Mononuclear cell (primary cell): ENCODE measurements around the gene FGFBP3. TPM values are rescaled to one million over a fixed set of nuclear protein-coding genes. Genes with fewer than 3 reads are reported as not detected.

Experiments
- H3K27me3 ChIP-seq: 2 replicates; pipeline ENCODE4 v1.6.0; 2011; ENCODE audit warnings: low read length, control low read depth; ENCODE audit not compliant: insufficient read depth
- H3K4me1 ChIP-seq: 2 replicates; pipeline ENCODE4 v1.5.1; 2011; ENCODE audit warnings: mild to moderate bottlenecking, low read length, control low read depth; ENCODE audit not compliant: insufficient read depth
- H3K4me3 ChIP-seq: 2 replicates; pipeline ENCODE4 v1.5.1; 2011; ENCODE audit warnings: mild to moderate bottlenecking, low read length, moderate library complexity
- H3K9me3 ChIP-seq: 2 replicates; pipeline ENCODE4 v1.5.1; 2011; ENCODE audit warnings: low read depth, mild to moderate bottlenecking, control low read depth, low read length
- total RNA-seq: library from RNA; depleted of rRNA; stranded (reverse); fragments of >200 nt; gene quantifications from one replicate; pipeline ENCODE4 v1.2.3, GENCODE V29; 2012

FGFBP3 gene
- total RNA-seq, 1 donor, result 0.84 TPM

DNA sequence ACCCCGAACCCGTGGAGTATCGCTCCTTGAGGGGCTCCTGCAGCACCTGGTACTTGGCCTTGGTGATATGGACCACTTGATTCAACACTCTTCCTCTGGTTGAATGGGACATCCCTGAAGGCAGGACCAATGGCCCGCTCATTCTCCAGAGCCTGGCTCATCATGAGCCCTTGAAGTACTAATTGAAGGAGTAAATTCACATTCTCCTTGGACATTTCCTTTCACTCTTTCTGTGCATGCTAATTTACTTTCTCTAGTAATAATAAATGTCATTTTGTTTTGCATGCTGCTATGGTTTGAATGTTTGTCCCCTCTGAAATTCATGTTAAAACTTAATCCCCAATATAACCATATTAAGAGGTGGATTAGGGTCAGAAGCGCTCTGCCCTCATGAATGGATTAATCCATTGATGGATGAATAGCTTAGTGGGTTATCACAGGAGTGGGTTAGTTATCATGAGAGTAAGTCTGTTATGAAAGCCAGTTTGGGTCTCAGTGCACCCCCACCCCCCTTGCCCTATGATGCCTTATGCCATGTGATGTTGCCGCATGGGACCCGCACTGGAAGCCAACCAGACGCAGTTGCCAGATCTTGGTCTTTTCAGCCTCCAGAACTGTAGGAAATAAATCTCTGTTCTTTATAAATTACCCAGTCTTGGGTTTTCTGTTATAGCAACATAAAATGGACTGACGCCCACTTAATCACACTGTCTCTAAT is 23.8 kb downstream of the FGFBP3 start:
- Histone ChIP-seq H3K4me3 (no peak overlapping the region), H3K27me3 (peaks cover 11% of the 10 kb centered on the region), H3K4me1 (peaks cover 5% of the 10 kb centered on the region), H3K9me3 (no peaks in the 10 kb centered on the region)

DNA sequence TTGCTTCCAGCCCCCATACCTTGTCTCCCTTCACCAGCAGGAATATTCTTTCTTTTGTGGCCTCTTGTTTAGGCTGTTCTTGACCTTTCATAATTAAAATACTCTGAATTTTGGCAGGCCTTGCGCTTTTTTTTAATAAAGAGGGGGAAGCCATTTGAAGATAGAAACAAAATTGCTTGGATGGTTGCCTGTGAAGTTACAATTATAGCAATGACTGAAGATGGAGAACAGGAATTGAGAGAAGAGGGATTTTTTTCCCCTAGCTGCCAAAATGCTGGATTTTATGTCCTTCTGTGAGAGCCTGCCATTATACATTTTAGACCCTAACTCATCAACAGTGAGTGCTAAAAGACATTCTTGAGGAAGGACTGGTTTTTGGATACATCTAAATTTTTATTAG is 24.8 kb downstream of the FGFBP3 start:
- Histone ChIP-seq H3K27me3 (peaks cover 11% of the 10 kb centered on the region), H3K4me3 (no peak overlapping the region), H3K4me1 (peaks cover 5% of the 10 kb centered on the region), H3K9me3 (no peaks in the 10 kb centered on the region)

DNA sequence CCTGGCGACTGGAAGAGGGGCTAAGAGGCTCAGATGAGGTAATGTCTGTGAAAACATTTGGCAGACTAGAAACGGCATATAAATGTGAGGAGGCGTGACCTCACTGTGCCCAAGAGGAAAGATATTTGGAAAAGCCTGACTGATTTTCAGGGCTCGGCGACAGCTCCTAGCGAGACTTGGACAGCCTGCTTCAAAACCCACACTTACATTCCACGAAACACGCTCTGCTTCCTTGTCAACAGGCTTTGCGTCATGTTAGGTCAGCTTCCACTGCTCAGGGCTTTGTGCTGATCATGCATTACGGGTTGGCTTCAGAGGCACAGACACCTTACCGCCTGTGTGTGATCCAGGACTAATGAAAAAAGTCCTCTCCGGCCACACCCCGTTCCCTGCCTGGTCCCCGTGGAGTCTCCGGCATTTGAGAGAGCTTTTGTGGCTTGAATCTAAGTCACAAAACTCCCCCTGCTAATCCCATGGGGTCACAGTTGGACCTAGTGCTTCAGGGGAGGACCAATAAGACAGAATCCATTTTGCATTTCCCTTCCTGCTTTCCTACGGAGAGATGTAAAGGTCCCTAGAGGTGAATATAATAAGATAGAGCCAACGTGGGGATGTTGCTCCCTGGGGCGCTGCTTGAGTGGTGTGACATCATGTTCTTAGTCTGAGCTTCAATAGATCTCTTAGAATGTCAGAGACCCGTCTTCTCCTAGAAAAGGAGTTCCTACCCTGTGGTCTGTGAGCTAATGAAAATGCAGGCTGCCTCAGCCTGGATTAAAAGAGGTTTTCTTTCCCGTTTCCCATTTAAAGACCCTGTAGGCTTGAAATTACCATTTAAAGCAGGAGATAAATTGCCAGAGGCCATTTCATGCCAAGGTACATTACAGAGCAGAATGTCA is 25.5 kb downstream of the FGFBP3 start:
- Histone ChIP-seq H3K4me3 (no peak overlapping the region), H3K27me3 (peaks cover 11% of the 10 kb centered on the region), H3K9me3 (no peaks in the 10 kb centered on the region), H3K4me1 (peaks cover 5% of the 10 kb centered on the region)

DNA sequence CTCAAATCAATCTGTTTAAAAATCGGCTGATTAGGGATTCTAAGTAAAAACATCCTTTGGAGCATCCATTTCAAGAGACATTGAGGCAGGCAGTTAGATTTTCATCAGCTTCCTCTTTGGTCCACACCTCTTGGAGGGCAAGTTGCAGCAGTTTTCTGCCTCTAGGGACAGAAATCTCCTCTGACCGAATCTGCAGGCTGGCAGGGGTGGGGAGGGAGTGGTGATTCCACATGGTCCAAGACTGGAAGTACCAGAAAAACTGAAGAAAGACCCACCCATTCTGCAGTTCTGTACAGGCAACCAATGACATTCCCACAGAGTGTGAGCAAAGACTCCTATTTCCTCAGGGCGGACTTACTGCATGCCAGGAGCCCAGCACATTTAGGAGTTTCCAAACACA is 29.0 kb downstream of the FGFBP3 start:
- H3K27me3 ChIP-seq, result no peaks in the 10 kb centered on the region
- H3K9me3 ChIP-seq, result no peaks in the 10 kb centered on the region
- no peaks in the 10 kb centered on the region for H3K4me1 ChIP-seq
- no peak overlapping the region for H3K4me3 ChIP-seq

- no peak overlapping the region for H3K4me3 ChIP-seq
- no peaks in the 10 kb centered on the region for H3K4me1 ChIP-seq
- H3K9me3 ChIP-seq, result no peaks in the 10 kb centered on the region
- no peaks in the 10 kb centered on the region for H3K27me3 ChIP-seq
Observed at GRCh38 chr10:91879515-91880170, 29.6 kb downstream of the FGFBP3 start.

- H3K27me3 ChIP-seq, result no peaks in the 10 kb centered on the region
- no peaks in the 10 kb centered on the region for H3K4me1 ChIP-seq
- H3K9me3 ChIP-seq, result no peaks in the 10 kb centered on the region
- no peak overlapping the region for H3K4me3 ChIP-seq
Observed at GRCh38 chr10:91875779-91876178, 33.5 kb downstream of the FGFBP3 start.

- H3K27me3 ChIP-seq, result no peaks in the 10 kb centered on the region
- H3K4me1 ChIP-seq, result no peaks in the 10 kb centered on the region
- no peak overlapping the region for H3K4me3 ChIP-seq
- H3K9me3 ChIP-seq, result no peaks in the 10 kb centered on the region
Observed at GRCh38 chr10:91875156-91875555, 34.1 kb downstream of the FGFBP3 start.

- no peaks in the 10 kb centered on the region for H3K27me3 ChIP-seq
- H3K9me3 ChIP-seq, result no peaks in the 10 kb centered on the region
- no peak overlapping the region for H3K4me3 ChIP-seq
- no peaks in the 10 kb centered on the region for H3K4me1 ChIP-seq
Observed at GRCh38 chr10:91865562-91866081, 43.7 kb downstream of the FGFBP3 start.

DNA sequence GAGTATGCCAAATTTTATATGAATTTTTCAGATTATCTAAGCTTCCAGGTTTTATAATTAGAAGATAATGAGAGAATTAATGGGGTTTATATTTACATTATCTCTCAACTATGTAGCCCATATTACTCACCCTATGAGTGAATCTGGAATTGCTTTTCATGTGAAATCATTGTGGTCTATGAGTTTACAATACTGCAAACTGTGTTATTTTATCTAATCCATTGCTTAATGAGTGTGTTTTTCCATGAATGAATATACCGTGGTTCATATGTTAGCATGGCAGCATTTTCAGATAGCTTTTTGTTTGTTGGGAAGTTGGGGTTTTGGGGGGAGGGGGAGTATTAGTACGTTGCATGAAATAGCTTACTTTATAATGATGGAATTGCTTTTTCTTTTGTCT is 44.5 kb downstream of the FGFBP3 start:
- H3K9me3 ChIP-seq, result no peaks in the 10 kb centered on the region
- no peaks in the 10 kb centered on the region for H3K27me3 ChIP-seq
- H3K4me3 ChIP-seq, result no peak overlapping the region
- H3K4me1 ChIP-seq, result no peaks in the 10 kb centered on the region

- Histone ChIP-seq H3K9me3 (no peaks in the 10 kb centered on the region), H3K4me3 (no peak overlapping the region), H3K4me1 (no peaks in the 10 kb centered on the region), H3K27me3 (no peaks in the 10 kb centered on the region)
Observed at GRCh38 chr10:91864099-91864498, 45.2 kb downstream of the FGFBP3 start.

- Histone ChIP-seq H3K4me1 (no peaks in the 10 kb centered on the region), H3K4me3 (no peak overlapping the region), H3K9me3 (no peaks in the 10 kb centered on the region), H3K27me3 (no peaks in the 10 kb centered on the region)
Observed at GRCh38 chr10:91860885-91861284, 48.4 kb downstream of the FGFBP3 start.

DNA sequence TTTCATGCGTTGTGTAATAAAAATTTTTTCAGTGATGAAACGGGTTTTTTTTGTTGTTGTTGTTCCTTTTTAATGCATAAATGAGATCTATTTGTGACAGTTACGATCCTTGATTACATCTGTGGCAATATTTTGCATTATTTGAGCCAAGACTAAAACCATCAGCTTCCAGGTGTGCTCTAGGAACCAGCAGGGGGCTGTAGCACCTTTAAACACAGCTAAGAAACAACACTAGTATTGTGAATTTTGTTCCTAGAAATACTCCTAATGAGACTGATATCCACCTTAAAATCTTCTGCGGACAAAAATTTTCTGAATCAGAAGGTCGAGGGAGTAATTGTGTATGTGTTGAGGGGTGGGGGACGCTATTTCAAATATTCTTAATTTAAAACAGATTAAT is 52.6 kb downstream of the FGFBP3 start:
- Histone ChIP-seq H3K4me3 (no peak overlapping the region), H3K27me3 (no peaks in the 10 kb centered on the region), H3K4me1 (no peaks in the 10 kb centered on the region), H3K9me3 (no peaks in the 10 kb centered on the region)
